ENCODE data around the gene KIAA1586.

KIAA1586 gene

GRCh38 chr6:57017841-57018240 lies 28.7 kb upstream of the KIAA1586 start:
- no peaks in the 10 kb centered on the region for H3K36me3 ChIP-seq (ENCODE audit: control insufficient read depth, low read length)
- no peaks in the 10 kb centered on the region for H3K4me1 ChIP-seq (ENCODE audit: control insufficient read depth, low read length)
- no peak overlapping the region for H3K4me3 ChIP-seq (ENCODE audit: low read length)
- TF ChIP-seq EZH2phosphoT487 (IDR thresholded peaks at IDR 0.05; ENCODE audit: borderline replicate concordance, low read length) (no peak), CTCF (IDR thresholded peaks at IDR 0.05; ENCODE audit: low read depth, low read length, poor library complexity, severe bottlenecking) (no peak)
- no peak overlapping the region for H3K4me2 ChIP-seq (ENCODE audit: low read length)
- no peak overlapping the region for H3K27ac ChIP-seq (ENCODE audit: low read depth, low read length)
- H3K9me3 ChIP-seq (ENCODE audit: control insufficient read depth, insufficient read depth, low read length) = no peaks in the 10 kb centered on the region
- H3K27me3 ChIP-seq (ENCODE audit: control insufficient read depth, low read length) = peaks cover 14% of the 10 kb centered on the region
- no peaks in the 10 kb centered on the region for H3F3A ChIP-seq (ENCODE audit: control insufficient read depth, insufficient read depth)
- H3K9me2 ChIP-seq (replicated peaks; ENCODE audit: control insufficient read depth, low read length) = no peaks in the 10 kb centered on the region
- H3K79me2 ChIP-seq (ENCODE audit: control insufficient read depth, low read length) = no peaks in the 10 kb centered on the region
- no peaks in the 10 kb centered on the region for H4K20me1 ChIP-seq (ENCODE audit: control insufficient read depth, insufficient read depth, low read depth, low read length)

- Histone ChIP-seq H3K79me2 (ENCODE audit: control insufficient read depth, low read length) (no peaks in the 10 kb centered on the region), H3K9me3 (ENCODE audit: control insufficient read depth, insufficient read depth, low read length) (0 out of 2 replicates have a peak, but pooled peaks cover 1% of the 10 kb centered on the region), H4K20me1 (ENCODE audit: control insufficient read depth, insufficient read depth, low read depth, low read length) (no peaks in the 10 kb centered on the region), H3F3A (ENCODE audit: control insufficient read depth, insufficient read depth) (no peaks in the 10 kb centered on the region), H3K4me2 (ENCODE audit: low read length) (no peak overlapping the region), H3K9me2 (replicated peaks; ENCODE audit: control insufficient read depth, low read length) (no peaks in the 10 kb centered on the region), H3K4me1 (ENCODE audit: control insufficient read depth, low read length) (no peaks in the 10 kb centered on the region), H3K27ac (ENCODE audit: low read depth, low read length) (no peak overlapping the region), H3K36me3 (ENCODE audit: control insufficient read depth, low read length) (no peaks in the 10 kb centered on the region), H3K4me3 (ENCODE audit: low read length) (no peak overlapping the region), H3K27me3 (ENCODE audit: control insufficient read depth, low read length) (peaks cover 16% of the 10 kb centered on the region)
- no peak for TF ChIP-seq EZH2phosphoT487 (IDR thresholded peaks at IDR 0.05; ENCODE audit: borderline replicate concordance, low read length)
- TF ChIP-seq CTCF (IDR thresholded peaks at IDR 0.05; ENCODE audit: low read depth, low read length, poor library complexity, severe bottlenecking) = no peak
Measured at GRCh38 chr6:57019434-57019833, 27.1 kb upstream of the KIAA1586 start.

GRCh38 chr6:57021086-57021720 lies 25.3 kb upstream of the KIAA1586 start:
- TF ChIP-seq CTCF (IDR thresholded peaks at IDR 0.05; ENCODE audit: low read depth, low read length, poor library complexity, severe bottlenecking) (peak; percentile 58), EZH2phosphoT487 (IDR thresholded peaks at IDR 0.05; ENCODE audit: borderline replicate concordance, low read length) (no peak)
- Histone ChIP-seq H3F3A (ENCODE audit: control insufficient read depth, insufficient read depth) (no peaks in the 10 kb centered on the region), H3K27ac (ENCODE audit: low read depth, low read length) (no peak overlapping the region), H3K79me2 (ENCODE audit: control insufficient read depth, low read length) (no peaks in the 10 kb centered on the region), H3K36me3 (ENCODE audit: control insufficient read depth, low read length) (no peaks in the 10 kb centered on the region), H3K4me1 (ENCODE audit: control insufficient read depth, low read length) (no peaks in the 10 kb centered on the region), H3K9me3 (ENCODE audit: control insufficient read depth, insufficient read depth, low read length) (peaks cover 8% of the 10 kb centered on the region; the same call in 1 of the 2 replicates), H3K4me2 (ENCODE audit: low read length) (no peak overlapping the region), H3K27me3 (ENCODE audit: control insufficient read depth, low read length) (peaks cover 17% of the 10 kb centered on the region), H3K9me2 (replicated peaks; ENCODE audit: control insufficient read depth, low read length) (no peaks in the 10 kb centered on the region), H4K20me1 (ENCODE audit: control insufficient read depth, insufficient read depth, low read depth, low read length) (no peaks in the 10 kb centered on the region), H3K4me3 (ENCODE audit: low read length) (no peak overlapping the region)
